HG03039 (cell line): ENCODE data around the gene PPP1R12C.
"Not testable (repeated sequence)": the region's sequence is repeated elsewhere in the genome, so short reads cannot be mapped to it uniquely, and the experiment has no call there.

Experiments
- ATAC-seq: cut with Tn5 transposase; IDR thresholded peaks from one replicate; pipeline ENCODE4 v1.9.1; 2021; ENCODE audit warnings: mild to moderate bottlenecking, moderate library complexity; ENCODE audit not compliant: unreplicated experiment

The PPP1R12C gene

DNA sequence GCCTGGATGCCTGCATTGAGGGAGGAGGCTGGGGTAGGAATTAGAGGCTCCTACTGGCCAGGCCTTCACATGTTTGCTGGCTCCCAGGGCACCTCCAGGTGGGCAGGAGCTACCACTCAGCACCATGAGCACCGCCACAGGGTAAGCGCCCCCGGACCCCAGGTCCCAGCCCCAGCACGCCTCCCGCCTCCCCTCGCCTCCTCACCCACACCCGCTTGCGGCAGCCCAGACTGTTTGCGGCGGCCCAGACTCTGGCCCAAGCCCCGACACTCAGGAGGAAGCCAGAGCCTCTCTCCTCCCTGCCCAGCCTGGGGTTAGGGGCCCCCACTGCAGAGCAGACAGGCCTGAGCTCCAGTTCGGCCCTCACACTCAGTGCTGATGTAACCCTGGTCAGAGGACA is 41.1 kb downstream of the PPP1R12C start:
- no peak for ATAC-seq

DNA sequence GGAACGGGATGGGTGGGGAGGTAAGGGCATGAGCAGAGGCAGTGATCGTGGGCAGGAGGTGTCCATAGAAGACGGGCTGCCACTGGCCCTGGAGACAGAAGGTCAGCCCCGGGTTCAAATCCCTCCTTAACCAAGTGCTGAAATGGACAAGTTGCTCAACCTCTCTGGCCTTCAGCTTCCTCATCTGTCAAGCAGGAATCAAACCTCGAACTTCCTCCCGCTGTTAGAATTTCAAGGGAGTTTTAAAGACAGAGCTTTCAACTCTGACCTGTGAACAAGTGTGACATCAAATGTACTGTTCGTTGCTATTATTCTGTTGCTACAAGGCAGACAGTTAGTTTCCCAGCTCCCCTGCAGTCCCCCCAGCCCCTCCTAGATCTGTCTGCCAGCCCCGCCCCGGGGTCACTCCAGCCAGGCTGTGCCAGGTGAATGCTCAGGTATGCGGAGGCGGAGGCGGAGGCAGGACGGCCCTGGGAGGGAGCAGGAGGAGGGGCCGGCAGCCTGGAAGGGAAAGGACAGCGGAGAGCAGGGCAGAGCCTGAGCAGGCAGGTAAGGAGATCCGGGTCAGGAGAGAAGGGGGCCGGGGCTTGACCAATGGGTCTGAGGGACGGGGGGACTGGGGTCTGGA is 42.0 kb downstream of the PPP1R12C start, which contains the start of gene EPS8L1:
EPS8L1 (plus strand) TSS at position 499 of the 628 bp plus-strand sequence. CDS start 576 bp downstream, outside the sequence.
- no peak for ATAC-seq

GRCh38 chr19:55071913-55072312 is 45.5 kb downstream of the PPP1R12C start:
- ATAC-seq = no peak

- ATAC-seq = no peak
Measured at GRCh38 chr19:55071129-55071502, 46.3 kb downstream of the PPP1R12C start.

DNA sequence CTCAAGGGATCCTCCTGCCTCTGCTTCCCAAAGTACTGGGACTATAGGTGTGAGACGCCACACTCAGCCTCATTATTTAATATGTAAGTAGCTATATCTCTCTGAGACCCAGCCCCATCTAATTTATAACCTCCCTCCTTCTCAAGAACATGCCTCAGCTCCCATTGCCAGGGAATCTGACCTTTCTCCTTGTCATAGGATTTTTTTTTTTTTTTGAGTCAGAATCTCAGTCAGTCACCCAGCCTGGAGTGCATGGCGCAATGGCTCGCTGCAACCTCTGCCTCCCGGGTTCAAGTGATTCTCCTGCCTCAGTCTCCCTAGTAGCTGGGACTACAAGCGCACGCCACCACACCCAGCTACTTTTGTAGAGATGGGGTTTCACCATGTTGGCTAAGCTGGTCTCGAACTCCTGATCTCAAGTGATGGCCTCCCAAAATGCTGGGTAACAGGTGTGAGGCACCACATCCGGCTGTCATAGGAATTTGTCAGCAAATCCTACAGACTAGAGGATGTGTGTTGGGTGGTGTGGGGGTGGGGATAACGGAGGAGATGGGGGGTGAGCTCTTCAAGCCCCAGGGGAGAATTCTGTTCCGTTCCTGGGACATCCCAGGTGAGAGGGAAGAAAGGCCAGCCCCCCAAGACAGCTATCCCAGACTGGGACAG is 46.8 kb downstream of the PPP1R12C start:
- no peak for ATAC-seq

DNA sequence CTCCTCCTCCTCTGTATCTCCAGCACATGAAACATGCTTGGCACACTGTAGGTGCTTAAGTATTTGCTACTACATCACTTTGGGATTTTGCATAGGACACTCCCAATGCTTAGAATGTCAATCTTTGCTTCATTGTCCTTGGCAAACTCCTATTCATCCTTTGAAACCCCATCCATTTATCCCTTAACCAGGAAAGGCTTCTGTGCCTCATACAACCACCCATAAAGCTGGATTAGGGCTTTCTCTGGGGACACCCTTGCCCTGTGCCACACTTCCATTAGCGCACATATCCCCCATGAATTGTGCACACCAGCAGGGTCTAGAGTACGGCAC is 47.6 kb downstream of the PPP1R12C start:
- ATAC-seq = no peak

- no peak for ATAC-seq
Measured at GRCh38 chr19:55068950-55069864, 48.2 kb downstream of the PPP1R12C start.

GRCh38 chr19:55067869-55068268 is 49.6 kb downstream of the PPP1R12C start:
- no peak for ATAC-seq

GRCh38 chr19:55066107-55066709 is 51.2 kb downstream of the PPP1R12C start:
- ATAC-seq = no peak

DNA sequence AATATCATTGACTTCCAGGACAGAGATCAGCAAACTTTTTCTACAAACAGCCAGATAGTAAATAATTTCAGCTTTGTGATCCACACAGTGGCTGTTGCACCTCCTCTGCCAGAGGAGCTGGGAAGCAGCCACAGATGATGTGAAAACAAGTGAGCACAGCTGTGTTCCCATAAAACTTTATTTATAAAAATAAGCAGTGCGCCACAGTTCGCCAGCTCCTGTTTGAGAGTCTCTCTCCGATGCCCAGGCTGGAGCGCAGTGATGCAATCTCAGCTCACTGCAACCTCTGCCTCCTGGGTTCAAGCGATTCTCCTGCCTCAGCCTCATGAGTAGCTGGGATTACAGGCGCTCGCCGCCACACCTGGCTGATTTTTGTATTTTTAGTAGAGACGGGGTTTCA is 51.9 kb downstream of the PPP1R12C start:
- ATAC-seq = not testable (repeated sequence)

- ATAC-seq = no peak
Measured at GRCh38 chr19:55063492-55063843, 54.0 kb downstream of the PPP1R12C start.

DNA sequence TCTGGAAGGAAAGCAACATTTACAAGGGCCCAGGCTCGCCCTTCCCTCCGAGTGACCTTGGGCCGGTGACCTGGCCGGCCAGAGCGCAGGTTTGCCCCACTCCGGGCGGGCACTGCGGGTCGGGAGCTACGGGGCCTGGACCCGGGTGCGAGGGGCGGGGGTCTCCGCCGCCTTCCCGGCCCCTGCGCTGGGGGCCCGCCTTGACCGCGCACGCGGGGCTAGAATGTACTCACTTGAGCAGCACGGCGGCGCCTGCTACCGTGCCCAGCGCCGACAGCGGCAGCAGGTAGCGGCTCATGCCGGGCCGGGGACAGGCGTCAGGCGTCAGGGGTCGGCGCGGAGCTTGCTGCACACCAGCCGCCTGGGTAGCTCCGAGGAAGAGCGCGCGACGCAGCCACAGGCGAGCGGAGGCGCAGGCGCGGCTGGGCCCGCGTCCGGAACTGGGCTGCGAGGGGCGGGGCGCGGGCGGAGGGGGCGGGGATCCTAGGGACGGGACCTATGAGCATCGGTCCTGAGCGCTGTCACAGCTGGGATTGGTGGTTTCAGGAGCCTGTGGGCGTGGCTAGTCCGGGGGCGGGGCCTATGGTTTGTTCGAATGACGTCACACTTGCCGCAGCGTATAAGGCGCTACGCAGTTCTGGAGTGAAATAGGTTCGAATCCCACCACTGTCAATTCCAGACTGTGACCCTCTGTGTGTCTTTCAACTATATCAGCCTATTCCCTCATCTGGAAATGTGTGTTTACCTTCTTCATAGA is 54.5 kb downstream of the PPP1R12C start, which contains the start of gene RDH13:
RDH13 (minus strand) TSS at position 414 of the 757 bp plus-strand sequence; CDS start at position 298, 116 bp downstream.
- peak; percentile 94 for ATAC-seq

GRCh38 chr19:55060287-55060686 is 57.1 kb downstream of the PPP1R12C start:
- not testable (repeated sequence) for ATAC-seq

DNA sequence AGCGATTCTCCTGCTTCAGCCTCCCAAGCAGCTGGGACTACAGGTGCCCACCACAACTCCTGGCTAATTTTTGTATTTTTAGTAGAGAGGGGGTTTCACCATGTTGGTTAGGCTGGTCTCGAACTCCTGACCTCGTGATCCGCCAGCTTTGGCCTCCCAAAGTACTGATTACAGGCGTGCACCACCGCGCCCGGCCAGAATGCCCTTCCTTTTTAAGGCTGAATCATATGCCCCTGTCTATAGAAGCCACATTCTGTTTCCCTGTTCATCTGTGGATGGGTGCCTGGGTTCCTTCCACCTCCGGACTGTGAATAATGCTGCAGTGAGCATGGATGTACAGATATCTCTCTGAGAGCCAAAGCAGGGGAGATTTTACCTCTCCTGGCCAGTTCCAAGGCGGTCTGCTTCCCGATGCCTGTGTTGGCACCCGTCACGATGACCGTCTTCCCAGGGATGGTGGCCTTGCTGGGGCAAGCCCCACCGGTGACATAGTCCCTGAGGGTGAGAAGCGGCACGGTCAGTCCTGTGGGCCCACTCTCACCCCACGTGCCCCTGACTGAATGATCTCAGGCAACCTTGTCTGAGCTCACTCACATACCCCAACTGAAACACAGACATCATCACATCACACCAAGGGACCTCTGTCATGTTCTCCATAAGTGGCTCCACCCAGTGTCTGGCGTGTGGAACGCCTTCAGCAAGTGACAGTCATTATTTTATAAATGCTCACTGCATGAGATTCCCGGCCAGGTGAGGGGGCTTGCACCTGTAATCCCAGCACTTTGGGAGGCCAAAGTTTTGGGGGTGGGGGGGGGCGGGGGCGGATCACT is 58.4 kb downstream of the PPP1R12C start:
- ATAC-seq = no peak

GRCh38 chr19:55056827-55057226 is 60.6 kb downstream of the PPP1R12C start:
- no peak for ATAC-seq

- no peak for ATAC-seq
Measured at GRCh38 chr19:55053735-55054134, 63.7 kb downstream of the PPP1R12C start.

- ATAC-seq = no peak
Measured at GRCh38 chr19:55050749-55051532, 66.5 kb downstream of the PPP1R12C start.

DNA sequence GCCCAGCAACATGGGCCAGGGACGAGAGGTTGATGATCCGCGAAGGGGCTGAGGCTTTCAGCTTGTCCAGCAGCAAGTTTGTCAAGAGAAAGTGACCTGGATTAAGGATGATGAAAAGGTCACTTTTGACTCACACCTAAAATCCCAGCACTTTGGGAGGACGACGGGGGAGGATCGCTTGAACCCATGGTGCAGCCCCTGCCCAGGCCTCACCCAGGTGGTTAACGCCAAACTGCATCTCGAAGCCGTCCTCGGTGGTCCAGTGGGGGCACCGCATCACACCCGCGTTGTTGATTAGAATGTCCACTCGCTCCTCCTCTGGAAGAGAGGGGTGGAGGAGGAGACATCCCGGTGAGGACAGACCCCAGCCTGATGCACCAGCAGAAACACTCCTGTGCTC is 69.0 kb downstream of the PPP1R12C start:
- ATAC-seq = no peak

- ATAC-seq = no peak
Measured at GRCh38 chr19:55047951-55048350, 69.5 kb downstream of the PPP1R12C start.
